HG02588 (cell line): ENCODE data around the gene MAGI1.

ENCODE experiments used
- ATAC-seq: cut with Tn5 transposase; IDR thresholded peaks from one replicate; pipeline ENCODE4 v1.9.1; 2021; ENCODE audit warnings: mild to moderate bottlenecking, moderate library complexity; ENCODE audit not compliant: unreplicated experiment

The MAGI1 gene

DNA sequence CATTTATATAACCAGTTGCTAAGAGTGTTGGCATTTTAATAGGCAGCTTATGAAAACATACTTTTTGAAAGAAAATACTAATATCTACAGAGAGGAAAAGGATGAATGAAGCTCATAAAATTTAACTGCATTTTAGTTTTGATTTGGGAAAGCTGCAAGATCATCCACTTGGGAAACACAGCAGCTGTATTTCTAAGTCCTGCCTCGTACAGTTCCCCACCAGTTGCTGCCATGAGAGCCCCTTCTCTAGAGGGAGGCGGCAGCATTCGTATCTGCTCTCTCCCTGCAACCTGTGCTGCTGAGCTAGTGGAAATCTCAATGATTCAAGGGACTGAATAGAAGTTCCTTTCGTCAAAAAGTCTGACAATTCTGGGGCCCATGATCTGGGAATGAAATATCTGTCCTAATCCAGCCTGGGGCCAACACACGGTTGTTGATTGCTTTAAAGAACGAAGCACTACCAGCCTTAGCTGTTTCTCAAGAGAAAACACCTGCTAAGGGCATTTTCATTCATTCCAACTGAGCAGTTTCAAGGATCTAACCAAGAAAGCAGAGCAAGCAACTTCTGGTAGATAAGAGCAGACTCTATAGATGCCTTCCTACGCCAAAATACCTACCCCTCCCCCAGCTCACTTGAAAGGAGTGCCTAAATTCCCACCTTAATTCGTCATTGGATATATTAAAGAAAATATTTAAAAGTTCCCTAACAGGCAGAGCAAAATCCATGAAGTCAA, 223.7 kb downstream of the MAGI1 start:
- no peak for ATAC-seq

DNA sequence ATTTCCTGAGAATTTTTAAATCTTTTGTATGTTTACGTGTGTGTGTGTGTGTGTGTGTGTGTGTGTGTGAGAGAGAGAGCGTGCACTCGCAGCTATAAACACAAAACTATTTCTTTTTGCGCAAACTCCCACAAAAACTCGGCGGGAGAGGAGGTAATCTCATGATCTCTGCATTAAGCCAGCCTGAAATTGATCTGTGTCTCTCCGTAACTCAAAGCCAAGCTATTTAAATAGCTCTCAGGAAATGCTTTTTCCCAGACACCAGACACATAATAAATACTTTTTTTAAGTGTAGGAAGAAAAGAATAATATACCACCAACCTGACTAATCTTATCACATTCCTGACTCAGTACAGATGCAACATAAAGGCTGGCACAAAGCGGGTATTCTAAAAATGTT, 226.8 kb downstream of the MAGI1 start:
- ATAC-seq, result no peak

DNA sequence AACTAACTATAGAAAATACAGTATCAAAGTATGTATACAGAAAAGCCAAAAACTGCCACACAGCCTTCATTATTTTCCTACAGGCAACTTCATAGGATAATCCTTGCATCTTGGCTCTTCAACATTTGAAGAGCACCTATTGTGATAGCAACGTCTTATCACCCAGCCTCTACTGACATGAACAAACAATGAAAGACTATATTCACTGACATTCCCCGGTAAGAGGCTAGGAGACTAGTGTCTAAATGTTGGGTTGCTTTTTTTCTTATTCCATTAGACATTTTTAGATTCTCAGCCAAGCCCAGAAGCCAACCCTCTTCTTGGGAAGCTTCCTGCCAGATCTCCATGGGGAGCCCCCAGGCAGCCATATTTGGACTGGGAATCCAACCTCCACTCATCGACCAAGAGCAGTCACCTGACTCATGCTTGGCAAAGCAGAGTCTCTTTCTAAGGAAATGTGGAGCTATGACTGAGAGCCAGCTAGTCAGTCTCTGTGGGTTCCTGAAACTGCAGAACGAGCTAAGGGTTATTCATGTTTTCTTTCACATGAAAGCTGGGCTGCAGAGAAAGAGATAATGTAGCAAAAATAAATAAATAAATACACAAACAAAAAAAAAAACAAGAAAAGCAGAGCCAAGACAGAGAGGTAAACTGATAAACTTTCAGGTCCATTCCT, 227.5 kb downstream of the MAGI1 start:
- no peak for ATAC-seq

DNA sequence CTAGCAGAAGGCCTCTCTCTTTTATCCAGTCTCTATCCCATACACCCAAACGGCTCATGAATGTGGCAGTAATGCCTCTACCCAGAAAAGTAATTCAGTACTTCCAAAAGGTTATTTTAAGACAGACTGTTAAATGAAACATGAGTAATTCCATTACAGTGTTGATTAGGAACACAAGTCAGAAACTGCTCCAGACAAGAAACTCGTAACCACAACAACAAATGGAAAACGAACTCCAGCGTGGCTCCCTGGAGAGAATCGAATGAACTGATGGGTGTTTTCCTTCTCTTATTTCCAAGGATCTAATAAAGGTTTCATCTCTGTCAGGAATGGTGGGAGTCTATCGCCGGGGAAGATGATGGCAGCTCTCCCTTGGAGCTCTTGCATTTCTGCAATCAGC, 228.4 kb downstream of the MAGI1 start:
- no peak for ATAC-seq

DNA sequence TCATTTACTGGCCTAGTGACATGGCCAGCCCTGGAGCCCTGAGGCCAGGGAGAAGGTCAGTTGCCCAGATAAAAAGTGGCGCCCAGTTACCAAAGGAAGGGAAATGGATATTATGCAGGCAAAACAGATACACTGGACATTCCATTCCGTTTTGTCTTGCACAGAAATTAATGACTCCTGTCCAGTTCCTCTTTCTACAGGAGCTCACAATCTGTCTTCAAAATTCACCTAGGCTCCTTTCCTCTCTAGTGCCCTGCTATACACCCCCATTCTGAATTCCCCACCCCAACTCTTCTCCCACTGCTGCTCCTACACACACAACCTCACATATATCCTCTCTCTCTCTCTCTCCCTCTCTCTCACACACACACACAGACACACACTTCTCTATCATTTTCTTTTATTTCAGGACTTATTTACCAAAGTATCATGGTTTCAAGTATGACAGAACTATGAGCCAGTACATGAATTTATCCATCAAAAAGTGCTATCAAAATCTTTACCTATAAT, 229.0 kb downstream of the MAGI1 start:
- ATAC-seq, result no peak

DNA sequence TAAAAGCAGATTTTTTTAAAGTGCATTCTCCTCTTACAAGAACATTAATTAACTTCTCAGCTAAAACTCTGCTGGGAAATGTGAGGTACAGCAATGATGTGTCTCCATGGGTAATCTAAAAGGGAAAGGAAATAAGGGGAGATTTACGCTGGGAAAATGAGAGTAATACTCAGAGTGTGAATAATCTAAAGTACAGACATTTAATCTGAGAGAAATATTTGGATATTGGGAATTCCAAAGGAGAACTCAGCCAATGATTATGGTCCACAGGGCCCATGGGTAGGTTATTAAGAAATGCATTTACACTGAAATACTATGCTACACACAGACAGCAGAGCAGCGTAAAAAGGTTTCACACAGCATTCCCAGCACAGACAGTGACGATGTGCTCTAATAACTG, 229.9 kb downstream of the MAGI1 start:
- ATAC-seq, result no peak

DNA sequence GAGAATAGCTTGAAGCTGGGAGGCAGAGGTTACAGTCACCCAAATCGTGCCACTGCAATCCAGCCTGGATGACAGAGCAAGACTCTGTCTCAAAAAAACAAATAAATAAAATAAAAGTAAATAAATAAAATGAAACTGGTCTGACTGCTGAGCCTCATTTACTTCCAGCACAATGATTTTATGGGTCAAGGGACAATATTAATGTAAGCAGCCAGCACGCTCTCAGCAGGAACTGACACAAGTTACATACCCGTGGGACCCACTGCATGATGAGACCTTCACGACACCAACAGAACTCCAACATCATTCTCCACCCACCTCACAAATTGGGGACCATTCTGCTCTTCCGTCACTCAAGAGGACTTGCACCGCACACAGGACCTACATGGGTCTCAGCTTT, 230.3 kb downstream of the MAGI1 start:
- ATAC-seq, result no peak

DNA sequence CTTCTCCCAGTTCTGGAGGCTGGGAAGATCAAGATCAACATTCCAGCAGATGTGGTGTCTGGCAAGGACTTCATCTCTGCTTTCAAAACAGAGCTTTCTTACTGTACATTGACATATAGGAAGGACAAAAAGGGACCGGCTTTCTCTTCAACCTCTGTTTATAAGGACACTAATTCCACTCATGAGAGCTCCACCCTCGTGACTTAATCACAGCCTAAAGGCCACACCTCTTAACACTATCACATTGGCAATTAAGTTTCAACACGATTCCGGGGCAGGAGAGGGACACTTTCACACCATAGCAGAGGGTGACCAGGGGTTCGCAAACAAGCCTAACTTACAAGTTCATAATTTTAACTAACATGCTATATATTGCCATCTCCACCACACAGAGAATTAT, 231.5 kb downstream of the MAGI1 start:
- no peak for ATAC-seq

DNA sequence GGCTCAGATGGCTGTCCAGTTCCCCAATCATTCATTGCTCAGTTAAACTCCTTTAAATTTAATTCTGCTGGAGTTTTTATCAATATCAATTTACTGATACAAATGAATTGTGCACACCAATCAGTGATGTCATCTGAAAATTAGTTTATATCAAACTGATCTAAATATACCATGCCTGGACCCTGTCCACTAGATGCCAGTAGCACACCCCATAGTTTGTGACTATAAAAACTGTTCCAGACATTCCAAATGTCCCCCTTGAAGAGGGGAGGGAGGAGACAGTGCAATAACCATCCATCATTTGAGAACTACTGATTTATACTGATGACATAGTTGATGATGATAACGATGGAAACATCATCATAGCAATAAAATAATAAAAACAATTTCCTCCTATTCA, 232.1 kb downstream of the MAGI1 start:
- ATAC-seq, result no peak

DNA sequence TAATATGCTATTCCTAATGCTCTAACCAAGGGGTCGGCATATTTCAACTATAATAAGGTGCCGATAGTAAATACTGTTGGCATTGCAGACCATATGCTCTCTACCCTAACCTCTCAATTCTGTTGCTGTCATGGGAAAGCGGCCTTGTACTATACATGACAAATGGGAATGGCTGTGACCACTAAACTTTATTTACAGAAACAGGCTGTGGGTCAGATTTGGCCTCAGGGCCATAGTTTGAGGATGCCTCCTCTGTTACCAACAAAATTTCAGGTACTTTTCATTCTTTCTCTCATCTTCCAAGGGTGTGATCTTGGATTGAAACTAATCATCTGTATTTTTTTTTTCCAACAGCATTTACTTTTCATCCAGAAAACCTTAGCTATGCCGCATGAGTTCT, 242.0 kb downstream of the MAGI1 start:
- ATAC-seq, result no peak

DNA sequence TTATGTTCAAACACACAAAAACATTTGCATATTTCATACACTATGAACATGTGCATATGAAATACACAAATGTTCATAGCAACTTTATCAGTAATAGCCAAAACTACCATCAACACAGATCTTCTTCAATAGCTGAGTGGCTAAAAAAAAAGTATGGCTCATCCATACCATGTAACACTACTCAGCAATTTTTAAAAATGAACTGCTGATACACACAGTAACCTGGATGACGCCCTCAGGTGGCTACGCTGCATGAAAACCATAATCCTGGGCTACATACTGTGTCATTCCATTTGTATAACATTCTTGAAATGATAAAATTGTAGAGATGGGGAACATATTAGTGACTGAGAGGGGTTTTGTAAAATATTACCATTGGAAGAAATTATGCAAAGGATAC, 243.6 kb downstream of the MAGI1 start:
- no peak for ATAC-seq

DNA sequence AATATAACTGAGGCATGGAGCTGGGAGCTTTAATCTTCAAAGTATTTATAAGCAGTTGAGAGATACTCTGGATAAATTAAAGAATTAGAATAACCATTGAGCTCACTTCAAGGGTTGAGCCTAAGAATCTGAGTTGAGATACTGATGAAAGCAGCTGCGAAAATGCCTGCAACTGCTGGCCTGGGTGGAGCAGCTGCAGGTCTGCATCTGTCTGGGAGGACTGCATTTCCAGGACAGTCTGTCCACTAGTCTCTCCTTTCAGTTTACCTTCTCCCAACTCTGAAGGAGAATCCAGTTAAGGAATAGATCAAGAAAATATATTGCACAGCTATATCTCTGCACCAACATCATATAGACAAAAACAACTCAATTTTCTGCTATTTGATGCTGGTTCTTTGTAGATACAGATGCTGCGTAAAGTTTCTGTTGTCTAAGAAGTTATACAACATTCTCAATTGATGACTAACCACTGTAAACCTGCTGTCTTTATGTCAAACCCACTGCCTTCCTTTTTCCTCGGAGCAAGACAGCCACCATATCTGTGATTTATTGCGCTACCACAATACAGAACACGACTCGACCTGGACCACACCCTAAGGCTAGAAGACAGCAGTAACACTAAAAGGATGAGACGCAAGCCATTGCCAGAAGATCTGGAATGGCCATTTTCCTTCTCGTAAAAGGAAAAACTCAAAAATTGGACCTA, 245.1 kb downstream of the MAGI1 start:
- no peak for ATAC-seq

DNA sequence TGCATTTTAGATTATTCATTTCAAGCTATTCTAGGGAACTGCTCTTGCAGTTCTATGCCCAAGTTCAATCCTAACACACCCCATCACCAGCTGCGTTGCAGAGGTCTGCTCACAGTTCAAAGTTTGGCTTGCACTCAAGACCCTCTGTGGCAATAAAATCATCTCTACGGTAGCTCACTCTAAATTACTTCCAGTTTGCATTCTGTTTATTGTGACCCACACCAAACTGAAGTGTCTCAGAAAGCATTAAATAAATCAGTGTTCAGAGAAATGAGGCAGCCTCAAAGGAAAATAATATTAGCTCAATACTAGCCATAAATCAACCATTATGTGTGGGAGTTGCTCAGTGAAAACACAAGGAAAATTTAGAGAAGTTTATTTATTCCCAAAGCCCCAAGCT, 250.3 kb downstream of the MAGI1 start:
- ATAC-seq, result no peak

DNA sequence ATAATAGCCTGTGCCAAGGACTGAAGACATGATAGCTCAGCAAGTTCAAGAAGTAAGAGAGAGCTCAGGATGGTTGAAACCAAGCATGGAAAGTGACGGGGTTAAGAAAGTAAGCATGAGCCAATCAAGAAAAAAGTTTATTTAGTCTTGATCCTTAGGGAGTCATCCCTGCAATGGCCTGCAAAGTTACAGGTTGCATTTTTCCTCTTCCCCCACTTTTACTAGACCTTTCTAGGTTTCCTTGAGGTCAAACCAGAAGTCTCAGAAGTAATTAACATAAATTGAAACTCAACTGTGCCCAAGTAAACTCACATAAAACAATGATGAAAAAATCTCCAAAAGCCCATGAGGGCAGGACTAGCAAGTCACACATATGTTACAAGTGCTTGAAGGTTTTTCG, 250.9 kb downstream of the MAGI1 start:
- no peak for ATAC-seq

DNA sequence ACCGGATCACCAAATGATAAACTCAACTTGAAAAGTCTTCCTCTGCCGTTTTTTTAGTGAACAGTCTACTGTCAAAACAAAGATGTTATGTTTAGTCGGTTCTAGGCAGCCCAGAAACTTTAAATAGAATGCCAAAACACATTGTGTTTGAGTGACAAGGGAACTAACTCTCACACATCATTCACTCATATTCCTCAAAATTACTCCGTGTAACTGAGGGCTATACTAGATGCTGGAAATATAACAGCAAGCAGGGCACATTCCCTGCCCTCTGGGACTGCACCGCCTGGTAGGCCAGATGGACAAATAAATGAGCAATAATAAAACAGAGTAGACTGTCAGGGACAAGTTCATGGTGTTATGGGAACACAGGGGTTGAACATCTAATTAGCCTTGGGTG, 251.4 kb downstream of the MAGI1 start:
- ATAC-seq, result no peak

DNA sequence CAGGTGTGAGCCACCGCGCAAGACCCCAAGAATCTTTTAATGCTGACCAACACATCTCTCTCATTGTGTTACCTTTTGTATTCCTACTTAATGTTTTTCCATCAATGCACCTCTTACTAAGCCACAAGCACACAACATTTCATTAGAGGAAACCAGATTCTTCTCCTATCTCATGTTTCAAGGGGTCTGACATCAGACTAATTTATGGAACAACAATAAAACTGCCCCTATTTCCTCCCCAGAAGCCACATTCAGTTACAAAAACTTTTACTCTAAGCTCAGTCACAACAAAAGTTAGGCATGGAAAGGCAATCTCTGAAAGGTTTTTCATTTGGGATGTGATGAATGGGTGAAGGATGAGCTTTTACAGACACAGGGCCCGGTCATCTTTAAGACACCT, 251.8 kb downstream of the MAGI1 start:
- ATAC-seq, result no peak

DNA sequence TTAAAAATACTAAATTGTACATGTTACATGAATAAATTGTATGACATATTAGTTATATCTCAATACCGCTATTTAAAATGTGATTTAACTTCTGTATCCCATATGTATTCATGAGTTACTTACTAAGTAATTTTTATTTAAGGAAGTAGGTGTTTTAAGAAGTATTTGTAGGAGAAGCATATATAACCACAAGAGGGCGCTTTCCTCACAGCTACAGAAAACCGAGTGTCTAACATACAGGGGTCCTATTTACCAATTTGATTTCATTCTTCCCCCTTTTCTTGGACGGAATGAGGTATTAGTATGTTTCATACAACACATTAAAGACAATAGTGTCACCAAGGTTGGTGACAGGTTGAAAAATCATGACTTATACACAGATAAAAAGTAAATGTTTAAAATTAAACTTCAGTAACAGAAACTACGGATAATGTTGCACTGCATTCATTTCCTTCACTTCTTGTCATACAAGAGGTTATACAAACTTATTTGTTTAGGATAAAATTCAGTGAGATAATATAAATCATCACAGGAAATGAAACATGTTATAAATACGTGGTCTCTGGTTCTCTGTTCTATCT, 253.6 kb downstream of the MAGI1 start:
- ATAC-seq, result no peak

DNA sequence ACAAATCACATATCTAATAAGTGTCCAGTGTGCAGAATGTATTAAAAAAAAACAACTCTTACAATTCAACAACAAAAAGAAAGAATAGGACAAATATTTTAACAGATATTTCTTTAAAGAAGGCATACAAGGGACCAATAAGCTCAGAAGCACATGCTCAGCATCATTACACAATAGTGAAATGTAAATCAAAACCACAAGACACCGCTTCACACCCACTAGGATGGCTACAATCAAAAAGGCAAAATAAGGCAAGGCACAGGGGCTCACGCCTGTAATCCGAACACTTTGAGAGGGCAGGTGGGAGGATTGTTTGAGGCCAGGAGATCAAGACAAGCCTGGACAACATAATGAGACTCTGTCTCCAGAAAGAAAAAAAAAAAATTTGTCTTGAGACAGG, 255.6 kb downstream of the MAGI1 start:
- ATAC-seq, result no peak

DNA sequence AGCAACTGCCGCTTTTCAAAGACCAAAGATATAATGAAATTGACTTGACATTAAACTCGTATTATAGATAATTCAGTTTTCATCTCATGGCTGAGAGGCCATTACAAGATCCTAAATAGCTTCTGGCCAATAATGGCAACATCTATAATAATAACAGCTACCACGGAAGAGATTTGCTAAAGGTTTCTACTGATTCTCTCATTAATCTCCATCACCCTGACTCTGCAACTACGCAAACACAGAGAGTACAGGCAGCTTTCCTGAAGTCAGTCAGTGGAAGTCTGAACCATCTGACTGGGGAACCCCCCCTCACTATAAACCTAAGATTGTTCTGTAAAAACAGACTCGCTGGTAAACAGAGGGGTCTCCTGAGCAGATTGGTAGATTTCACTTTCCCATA, 257.1 kb downstream of the MAGI1 start:
- no peak for ATAC-seq

DNA sequence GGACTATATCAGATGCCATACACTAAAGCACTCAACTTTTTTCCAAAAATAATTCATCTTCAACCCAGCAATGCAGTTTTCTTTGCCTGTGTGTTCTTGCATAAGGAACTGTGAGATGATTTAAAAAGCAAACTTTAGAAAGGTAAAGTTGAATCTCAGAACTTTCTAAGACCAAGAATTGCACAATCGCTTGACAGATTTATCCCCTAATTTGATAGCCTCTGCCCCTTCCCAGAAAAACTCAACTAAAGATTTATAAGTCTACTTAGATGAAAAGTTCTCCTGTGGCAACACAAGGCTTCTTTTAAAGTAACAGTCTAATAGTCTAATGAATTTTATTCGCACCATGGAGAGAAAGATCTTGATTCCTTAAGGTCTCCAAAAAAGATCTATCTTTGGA, 259.3 kb downstream of the MAGI1 start:
- ATAC-seq, result no peak

DNA sequence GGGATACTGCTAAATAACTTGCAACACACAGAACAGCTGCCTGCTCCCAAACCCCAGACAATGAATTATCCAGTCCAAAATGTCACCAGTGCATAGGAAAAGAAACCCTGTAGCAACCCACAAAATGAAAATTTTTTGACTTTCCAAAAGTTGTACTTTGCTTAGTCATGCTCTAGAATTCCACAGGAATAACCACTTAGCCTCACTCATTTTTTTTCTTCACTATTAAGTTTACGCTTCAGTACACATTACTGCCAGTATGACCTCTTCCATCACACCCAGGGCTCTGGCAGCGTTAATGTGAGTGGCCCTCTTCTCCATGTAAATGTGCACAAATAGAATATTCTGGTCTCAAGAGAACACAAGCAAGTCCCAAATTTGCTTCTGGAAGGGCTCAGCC, 259.8 kb downstream of the MAGI1 start:
- ATAC-seq, result no peak

DNA sequence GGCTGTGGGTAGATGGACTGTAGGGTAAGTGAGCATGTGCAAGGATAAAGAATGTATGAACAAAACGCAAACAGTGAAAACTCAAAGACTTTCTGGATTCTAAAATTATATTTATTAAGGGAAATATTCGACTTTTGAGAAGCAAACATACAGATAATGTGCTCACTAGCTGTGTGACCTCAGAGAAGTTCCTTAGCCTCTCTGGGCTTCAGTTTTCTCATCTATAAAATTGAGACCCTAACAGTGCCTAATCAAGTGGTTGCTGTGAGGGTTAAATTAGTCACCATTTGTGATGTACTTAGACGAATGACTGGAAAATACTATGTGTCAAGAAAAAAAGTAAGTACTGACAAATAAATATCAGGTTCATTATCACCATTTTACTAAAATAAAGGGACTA, 261.7 kb downstream of the MAGI1 start:
- ATAC-seq, result no peak
